HCT116 (cell line): ENCODE data around the gene ATAD5. TPM values are rescaled to one million over a fixed set of nuclear protein-coding genes. Genes with fewer than 3 reads are reported as not detected.

ENCODE experiments used
- ATAC-seq: fragments of 200-7000 bp; cut with Tn5 transposase; 2 replicates; pipeline ENCODE4 v1.9.1; 2020; ENCODE audit warnings: mild to moderate bottlenecking, moderate library complexity
- BruUV-seq: library from RNA; stranded (reverse); fragments of 400-500 nt; replicated peaks from 2 replicates; lab custom pipeline; 2021; lab: Mats Ljungman, UMichigan
- CTCF ChIA-PET: fragments of 300-600 bp; sonication (Branson Sonifier 250); formaldehyde crosslinking; loops from one replicate; lab custom pipeline; 2021; ENCODE audit warnings: antibody characterized with exemption; lab: Charles Lee
- POLR2A ChIA-PET: fragments of 300-600, 350-600 bp; sonication (Branson Sonifier 250); formaldehyde crosslinking; loops from one replicate; lab custom pipeline; 2021; ENCODE audit warnings: antibody characterized with exemption; lab: Charles Lee
- RAD21 ChIA-PET, 2 experiments: fragments of 300-600 bp; sonication (Branson Sonifier 250); formaldehyde crosslinking; loops; one replicate each; lab custom pipeline; 2023; ENCODE audit warnings: low total read pairs in 2 of 2; ENCODE audit not compliant: uncharacterized antibody in 2 of 2, unreplicated experiment in 2 of 2, low non-redundant PET in 1 of 2; lab: Charles Lee
- DNase-seq: peaks from one replicate; pipeline ENCODE4 v3.0.0-alpha.2; 2010; ENCODE audit warnings: low read depth, low spot score
- H2AFZ ChIP-seq: fragments of 200-600 bp; shearing (Covaris generic), sonication (generic); 2 replicates; pipeline ENCODE4 v1.6.1; 2017; ENCODE audit warnings: low read depth, mixed run types, mixed read lengths, antibody characterized with exemption, low read length; ENCODE audit not compliant: poor library complexity, severe bottlenecking
- H3K27ac ChIP-seq: 2 replicates; pipeline ENCODE4 v1.5.1; 2012; ENCODE audit warnings: low read depth, low read length
- H3K27me3 ChIP-seq: fragments of 200-600 bp; sonication (generic); 2 replicates; pipeline ENCODE4 v1.6.1; 2016; ENCODE audit warnings: mixed run types, low read length, mixed read lengths; ENCODE audit not compliant: insufficient read depth
- H3K36me3 ChIP-seq, 2 experiments: fragments of 200-500 bp in 1 of 2; fragments of 200-600 bp in 1 of 2; sonication (Bioruptor generic) in 1 of 2; sonication (generic) in 1 of 2; 2 replicates each; pipeline versions ENCODE4 v1.5.1 to v1.6.1; 2014 to 2016; ENCODE audit warnings: low read length in 2 of 2, inconsistent platforms in 1 of 2, mixed read lengths in 1 of 2, mixed run types in 1 of 2; ENCODE audit not compliant: insufficient read depth in 2 of 2, control insufficient read depth in 1 of 2
- H3K4me1 ChIP-seq, 2 experiments: fragments of 200-600 bp in 1 of 2; sonication (generic) in 1 of 2; 2 replicates each; pipeline versions ENCODE4 v1.5.1 to v1.6.1; 2012 to 2017; ENCODE audit warnings: low read length in 2 of 2, inconsistent platforms in 1 of 2, mild to moderate bottlenecking in 1 of 2, mixed read lengths in 1 of 2, mixed run types in 1 of 2, moderate library complexity in 1 of 2; ENCODE audit not compliant: insufficient read depth in 2 of 2, control insufficient read depth in 1 of 2
- H3K4me2 ChIP-seq: fragments of 200-600 bp; sonication (generic); 2 replicates; pipeline ENCODE4 v1.6.1; 2017; ENCODE audit warnings: mixed run types, low read length, mixed read lengths
- H3K4me3 ChIP-seq, 2 experiments: fragments of 200-600 bp in 1 of 2; sonication (generic) in 1 of 2; replicated peaks in 1 of 2; 2 replicates each; pipeline ENCODE4 v1.5.1; 2011 to 2016; ENCODE audit warnings: low read length in 2 of 2, control low read depth in 1 of 2, low read depth in 1 of 2, mild to moderate bottlenecking in 1 of 2, mixed read lengths in 1 of 2, mixed run types in 1 of 2
- H3K79me2 ChIP-seq: fragments of 200-600 bp; sonication (generic); 2 replicates; pipeline ENCODE4 v1.6.1; 2017; ENCODE audit warnings: mild to moderate bottlenecking, mixed run types, low read length, moderate library complexity, mixed read lengths; ENCODE audit not compliant: insufficient read depth
- H3K9ac ChIP-seq: fragments of 200-600 bp; sonication (generic); 2 replicates; pipeline ENCODE4 v1.6.1; 2016; ENCODE audit warnings: low read length, mixed read lengths
- H3K9me2 ChIP-seq: fragments of 200-600 bp; sonication (generic), shearing (Covaris generic); 2 replicates; pipeline ENCODE4 v1.6.1; 2017; ENCODE audit warnings: mixed run types, mild to moderate bottlenecking, moderate library complexity; ENCODE audit not compliant: insufficient read depth
- H3K9me3 ChIP-seq, 2 experiments: fragments of 200-500 bp in 1 of 2; fragments of 200-600 bp in 1 of 2; sonication (Bioruptor generic) in 1 of 2; sonication (generic) in 1 of 2; 2 replicates each; pipeline ENCODE4 v1.6.1; 2014 to 2017; ENCODE audit warnings: low read length in 2 of 2, mixed read lengths in 2 of 2, inconsistent platforms in 1 of 2, low read depth in 1 of 2, mild to moderate bottlenecking in 1 of 2, mixed run types in 1 of 2, moderate library complexity in 1 of 2; ENCODE audit not compliant: control insufficient read depth in 1 of 2, insufficient read depth in 1 of 2
- H4K20me1 ChIP-seq: fragments of 200-600 bp; sonication (generic), shearing (Covaris generic); 2 replicates; pipeline ENCODE4 v1.6.1; 2017; ENCODE audit warnings: mixed run types, mild to moderate bottlenecking, moderate library complexity; ENCODE audit not compliant: insufficient read depth
- ATF3 ChIP-seq: IDR thresholded peaks from 2 replicates; pipeline ENCODE4 v1.6.1; 2012
- CBX3 ChIP-seq: IDR thresholded peaks from 2 replicates; pipeline ENCODE4 v1.6.1; 2012; ENCODE audit warnings: low read depth
- CEBPB ChIP-seq: IDR thresholded peaks from 2 replicates; pipeline ENCODE4 v1.6.1; 2012; ENCODE audit warnings: low read depth
- CTCF ChIP-seq, 3 experiments: fragments of 200-600 bp in 1 of 3; sonication (generic) in 1 of 3; IDR thresholded peaks in 2 of 3; conservative IDR thresholded peaks in 1 of 3; 2 replicates each; pipeline ENCODE4 v1.5.1; 2012 to 2017; ENCODE audit warnings: low read depth in 2 of 3, low read length in 2 of 3, antibody characterized with exemption in 1 of 3, borderline replicate concordance in 1 of 3, control low read depth in 1 of 3, mild to moderate bottlenecking in 1 of 3, mixed read lengths in 1 of 3, mixed run types in 1 of 3, moderate library complexity in 1 of 3; ENCODE audit not compliant: insufficient read depth in 1 of 3
- EGR1 ChIP-seq: IDR thresholded peaks from 2 replicates; pipeline ENCODE4 v1.6.1; 2012; ENCODE audit warnings: low read depth
- ELF1 ChIP-seq: IDR thresholded peaks from 2 replicates; pipeline ENCODE4 v1.6.1; 2012; ENCODE audit warnings: low read depth, borderline replicate concordance
- EZH2phosphoT487 ChIP-seq: fragments of 200-600 bp; IDR thresholded peaks from 2 replicates; pipeline ENCODE4 v1.6.1; 2018; ENCODE audit warnings: antibody characterized with exemption, borderline replicate concordance
- FOSL1 ChIP-seq: IDR thresholded peaks from 2 replicates; pipeline ENCODE4 v1.6.1; 2012; ENCODE audit warnings: low read depth
- JUND ChIP-seq: IDR thresholded peaks from 2 replicates; pipeline ENCODE4 v1.6.1; 2012
- MAX ChIP-seq: IDR thresholded peaks from 2 replicates; pipeline ENCODE4 v1.6.1; 2012
- POLR2A ChIP-seq: IDR thresholded peaks from 2 replicates; pipeline ENCODE4 v1.7.0; 2011; ENCODE audit warnings: borderline replicate concordance; ENCODE audit not compliant: insufficient read depth, insufficient read length; ENCODE audit errors: extremely low read depth
- POLR2AphosphoS5 ChIP-seq: IDR thresholded peaks from 2 replicates; pipeline ENCODE4 v1.6.1; 2011; ENCODE audit warnings: mild to moderate bottlenecking, low read depth, low read length, moderate library complexity
- RAD21 ChIP-seq: IDR thresholded peaks from 2 replicates; pipeline ENCODE4 v1.6.1; 2012; ENCODE audit warnings: low read depth, mild to moderate bottlenecking
- SRF ChIP-seq: IDR thresholded peaks from 2 replicates; pipeline ENCODE4 v1.6.1; 2012; ENCODE audit warnings: low read depth
- TCF7L2 ChIP-seq: IDR thresholded peaks from 2 replicates; pipeline ENCODE4 v1.7.0; 2011; ENCODE audit warnings: borderline replicate concordance, inconsistent platforms; ENCODE audit not compliant: insufficient read depth, insufficient read length; ENCODE audit errors: extremely low read depth
- ZBTB33 ChIP-seq: IDR thresholded peaks from 2 replicates; pipeline ENCODE4 v1.6.1; 2011; ENCODE audit warnings: mild to moderate bottlenecking, low read length, moderate library complexity; ENCODE audit not compliant: insufficient replicate concordance; ENCODE audit errors: extremely low read depth
- ZFX ChIP-seq: fragments of 450-650 bp; IDR thresholded peaks from 2 replicates; pipeline ENCODE4 v1.6.1; 2017
- intact Hi-C: fragments of 100-400 bp; cut with micrococcal nuclease; formaldehyde crosslinking; loops from 2 replicates; pipeline ENCODE4 v1.10.0; 2022
- total RNA-seq: library from RNA; stranded (reverse); gene quantifications from one replicate; pipeline ENCODE4 v1.2.1, GENCODE V29; 2021; ENCODE audit not compliant: unreplicated experiment

ATAD5 gene
- total RNA-seq, 1 experiment from 2014 or later = 9.5 TPM

- CTCF ChIA-PET = no interaction called here
- H3K9ac ChIP-seq = no peak overlapping the region
- peaks cover 21 to 25% of the 10 kb centered on the region in 2 experiments; a peak in 3 of 4 replicates for H3K36me3 ChIP-seq
- DNase-seq (no peak), ATAC-seq (no peak)
- no peak overlapping the region for H2AFZ ChIP-seq
- no peaks in the 10 kb centered on the region for H3K9me2 ChIP-seq
- POLR2A ChIA-PET = no interaction called here
- intact Hi-C loops = no loop called here
- H4K20me1 ChIP-seq = 0 out of 2 replicates have a peak, but pooled peaks cover under 1% of the 10 kb centered on the region
- H3K27me3 ChIP-seq = no peaks in the 10 kb centered on the region
- RAD21 ChIA-PET = no interaction called here
- no peaks in the 10 kb centered on the region for H3K4me1 ChIP-seq
- H3K27ac ChIP-seq = no peak overlapping the region
- no peak overlapping the region for H3K4me2 ChIP-seq
- H3K9me3 ChIP-seq = no peaks in the 10 kb centered on the region
- no TSS peak for BruUV-seq
- no peak overlapping the region for H3K4me3 ChIP-seq
- TF ChIP-seq POLR2A = no peak
- no peak for TF ChIP-seq ZBTB33
- no peak for TF ChIP-seq EZH2phosphoT487
- no peak for TF ChIP-seq POLR2AphosphoS5
- TF ChIP-seq JUND = no peak
- TF ChIP-seq ELF1 = no peak
- no peak for TF ChIP-seq CEBPB
- no peak for TF ChIP-seq FOSL1
- TF ChIP-seq SRF = no peak
- TF ChIP-seq EGR1 = no peak
- no peak for TF ChIP-seq ATF3
- no peak for TF ChIP-seq CBX3
- no peak for TF ChIP-seq MAX
- TF ChIP-seq CTCF (IDR thresholded peaks at IDR 0.05 in 2 of 3, conservative IDR thresholded peaks at IDR 0.05 in 1 of 3; ENCODE audit: borderline replicate concordance in 1 of 3, insufficient read depth in 1 of 3, low read depth in 2 of 3, low read length in 2 of 3) = no peak
- TF ChIP-seq ZFX = no peak
- TF ChIP-seq TCF7L2 = no peak
- TF ChIP-seq RAD21 = no peak
- TF ChIP-seq, all 23 proteins: peak for 0
- no peaks in the 10 kb centered on the region for H3K79me2 ChIP-seq
Measured at GRCh38 chr17:30794372-30794771, 37.4 kb upstream of the ATAD5 start.
